K562 (cell line): ENCODE measurements around the gene SLC8A2. TPM values are rescaled to one million over a fixed set of nuclear protein-coding genes. Genes with fewer than 3 reads are reported as not detected.

Experiments
- CBFA2T2 ChIP-seq: fragments of 450-650 bp; conservative IDR thresholded peaks from 2 replicates; pipeline ENCODE4 v1.6.1; 2017; ENCODE audit warnings: mild to moderate bottlenecking
- CBFB ChIP-seq: sonication (generic); formaldehyde crosslinking; IDR thresholded peaks from 2 replicates; pipeline ENCODE4 v1.4.0; 2020; ENCODE audit warnings: mild to moderate bottlenecking, missing genetic modification reagents
- CREBBP ChIP-seq: IDR thresholded peaks from one replicate; pipeline ENCODE4 v1.6.1; 2012; ENCODE audit warnings: low read depth, mild to moderate bottlenecking, control low read depth, inconsistent platforms, low read length
- DPF2 ChIP-seq: fragments of 450-650 bp; IDR thresholded peaks from 2 replicates; pipeline ENCODE4 v1.6.1; 2016
- ESRRB ChIP-seq: fragments of 250-450 bp; sonication (Bioruptor Pico); IDR thresholded peaks from 2 replicates; pipeline ENCODE4 v1.5.0; 2020; ENCODE audit warnings: mild to moderate bottlenecking, moderate library complexity, borderline replicate concordance
- HNRNPH1 ChIP-seq: fragments of 200-400 bp; formaldehyde crosslinking; optimal IDR thresholded peaks from 2 replicates; pipeline ENCODE3; 2017; ENCODE audit warnings: low read depth, mild to moderate bottlenecking, low read length, moderate library complexity
- MCM3 ChIP-seq: fragments of 450-650 bp; IDR thresholded peaks from 2 replicates; pipeline ENCODE4 v1.6.1; 2016
- MEF2A ChIP-seq: IDR thresholded peaks from 2 replicates; pipeline ENCODE4 v1.6.1; 2011; ENCODE audit warnings: low read depth, mild to moderate bottlenecking, low read length, moderate library complexity; ENCODE audit not compliant: control insufficient read depth
- NCOA2 ChIP-seq, 2 experiments: fragments of 450-650 bp; IDR thresholded peaks; 2 replicates each; pipeline ENCODE4 v1.6.1; 2018; ENCODE audit warnings: mild to moderate bottlenecking in 2 of 2, moderate library complexity in 1 of 2; ENCODE audit not compliant: partially characterized antibody in 2 of 2
- NFRKB ChIP-seq: fragments of 450-650 bp; IDR thresholded peaks from 2 replicates; pipeline ENCODE4 v1.6.1; 2016; ENCODE audit warnings: low read depth
- PHB2 ChIP-seq: fragments of 450-650 bp; IDR thresholded peaks from 2 replicates; pipeline ENCODE4 v1.6.1; 2017; ENCODE audit warnings: low read depth
- PHF20 ChIP-seq: fragments of 450-650 bp; IDR thresholded peaks from 2 replicates; pipeline ENCODE4 v1.6.1; 2018; ENCODE audit not compliant: partially characterized antibody
- SAFB2 ChIP-seq: fragments of 200-400 bp; formaldehyde crosslinking; IDR thresholded peaks from 2 replicates; pipeline ENCODE4 v1.6.1; 2018; ENCODE audit warnings: borderline replicate concordance, low read length, low read depth, moderate library complexity; ENCODE audit not compliant: severe bottlenecking
- SAP30 ChIP-seq: fragments of 200-600 bp; sonication (generic); IDR thresholded peaks from 2 replicates; pipeline ENCODE4 v1.6.1; 2012; ENCODE audit warnings: borderline replicate concordance, low read depth, mild to moderate bottlenecking, moderate library complexity, low read length, control low read depth, inconsistent platforms; ENCODE audit not compliant: insufficient read depth, poor library complexity, severe bottlenecking
- SMAD3 ChIP-seq: fragments of 450-650 bp; formaldehyde crosslinking; conservative IDR thresholded peaks from 2 replicates; pipeline ENCODE4 v1.4.0; 2020; ENCODE audit warnings: mild to moderate bottlenecking
- TCF7L2 ChIP-seq: fragments of 150-350 bp; IDR thresholded peaks from 2 replicates; pipeline ENCODE4 v1.6.1; 2016; ENCODE audit warnings: low read depth, mild to moderate bottlenecking, low read length, moderate library complexity
- ZC3H11A ChIP-seq: IDR thresholded peaks from 2 replicates; pipeline ENCODE4 v1.6.1; 2012; ENCODE audit warnings: low read depth, low read length, improper control_type of control experiment
- ZNF140 ChIP-seq: fragments of 250-450 bp; sonication (Bioruptor Pico); IDR thresholded peaks from 2 replicates; pipeline ENCODE4 v1.8.0; 2021; ENCODE audit warnings: moderate library complexity, mild to moderate bottlenecking, inconsistent platforms
- ZNF146 ChIP-seq: IDR thresholded peaks from one replicate; pipeline ENCODE4 v1.6.1; 2018; ENCODE audit warnings: missing compliant biosample characterization; ENCODE audit not compliant: unreplicated experiment
- ZNF165 ChIP-seq: fragments of 250-450 bp; sonication (Bioruptor Pico); IDR thresholded peaks from 2 replicates; pipeline ENCODE4 v1.4.0; 2020; ENCODE audit warnings: borderline replicate concordance
- ZNF274 ChIP-seq: IDR thresholded peaks from 2 replicates; pipeline ENCODE4 v1.6.1; 2011; ENCODE audit warnings: low read depth, mild to moderate bottlenecking, low read length, moderate library complexity, borderline replicate concordance
- ZNF282 ChIP-seq: sonication (generic); formaldehyde crosslinking; IDR thresholded peaks from 2 replicates; pipeline ENCODE4 v1.8.1; 2023; ENCODE audit warnings: missing genetic modification reagents
- ZNF311 ChIP-seq: fragments of 250-450 bp; sonication (Bioruptor Pico); IDR thresholded peaks from 2 replicates; pipeline ENCODE4 v1.4.0; 2020; ENCODE audit warnings: mild to moderate bottlenecking, moderate library complexity
- ZNF561 ChIP-seq: fragments of 450-650 bp; formaldehyde crosslinking; conservative IDR thresholded peaks from 2 replicates; pipeline ENCODE4 v1.4.0; 2020; ENCODE audit warnings: mild to moderate bottlenecking, moderate library complexity
- ZNF695 ChIP-seq: fragments of 450-650 bp; formaldehyde crosslinking; IDR thresholded peaks from 2 replicates; pipeline ENCODE4 v1.4.0; 2020; ENCODE audit warnings: mild to moderate bottlenecking, moderate library complexity
- ZZZ3 ChIP-seq: fragments of 450-650 bp; IDR thresholded peaks from 2 replicates; pipeline ENCODE4 v1.6.1; 2016; ENCODE audit warnings: antibody characterized with exemption, mild to moderate bottlenecking, moderate library complexity
- polyA plus RNA-seq, 8 experiments: library from polyadenylated mRNA; depleted of rRNA in 4 of 8; stranded (reverse) in 5 of 8; unstranded in 3 of 8; fragments of >200 nt; fragmentation: Nextera tagmentation in 2 of 8; fragmentation: Illumina TruSeq in 1 of 8; extraction: Ambion mirVana in 2 of 8; extraction: Trizol in 1 of 8; gene quantifications; 2 replicates each; pipeline versions ENCODE4 v1.2.1 to v1.2.3, GENCODE V29; 2011 to 2014; ENCODE audit warnings: inconsistent platforms in 1 of 8, missing spikeins in 1 of 8
- total RNA-seq, 7 experiments: library from RNA; depleted of rRNA in 6 of 7; stranded (reverse); fragments of >200 nt in 6 of 7; fragmentation: Illumina TruSeq in 2 of 7; extraction: Trizol in 2 of 7; gene quantifications; 2 replicates each; pipeline versions ENCODE4 v1.2.1 to v1.2.3, GENCODE V29; 2011 to 2021; ENCODE audit warnings: low replicate concordance in 1 of 7
- TF ChIP-seq, protein P1 (sequence below), 2 experiments: IDR thresholded peaks; 2 replicates each; pipeline ENCODE4 v1.6.1; 2011; ENCODE audit warnings: borderline replicate concordance in 1 of 2, control low read depth in 1 of 2, low read depth in 1 of 2, low read length in 1 of 2, mild to moderate bottlenecking in 1 of 2, mixed read lengths in 1 of 2, moderate library complexity in 1 of 2; ENCODE audit not compliant: insufficient read depth in 1 of 2, insufficient read length in 1 of 2, poor library complexity in 1 of 2, severe bottlenecking in 1 of 2; ENCODE audit errors: extremely low read depth in 1 of 2
- TF ChIP-seq, protein P2 (sequence below): fragments of 250-450 bp; sonication (Bioruptor Pico); IDR thresholded peaks from 2 replicates; pipeline ENCODE4 v1.4.0; 2020; ENCODE audit warnings: mild to moderate bottlenecking

SLC8A2 gene
- total and polyA plus RNA-seq, 9 of the 15 experiments (the other 6 are each of a cell fraction or from before 2014, with no cell fraction given): 0.07 to 0.66 (median 0.24) TPM; not detected in 3

DNA sequence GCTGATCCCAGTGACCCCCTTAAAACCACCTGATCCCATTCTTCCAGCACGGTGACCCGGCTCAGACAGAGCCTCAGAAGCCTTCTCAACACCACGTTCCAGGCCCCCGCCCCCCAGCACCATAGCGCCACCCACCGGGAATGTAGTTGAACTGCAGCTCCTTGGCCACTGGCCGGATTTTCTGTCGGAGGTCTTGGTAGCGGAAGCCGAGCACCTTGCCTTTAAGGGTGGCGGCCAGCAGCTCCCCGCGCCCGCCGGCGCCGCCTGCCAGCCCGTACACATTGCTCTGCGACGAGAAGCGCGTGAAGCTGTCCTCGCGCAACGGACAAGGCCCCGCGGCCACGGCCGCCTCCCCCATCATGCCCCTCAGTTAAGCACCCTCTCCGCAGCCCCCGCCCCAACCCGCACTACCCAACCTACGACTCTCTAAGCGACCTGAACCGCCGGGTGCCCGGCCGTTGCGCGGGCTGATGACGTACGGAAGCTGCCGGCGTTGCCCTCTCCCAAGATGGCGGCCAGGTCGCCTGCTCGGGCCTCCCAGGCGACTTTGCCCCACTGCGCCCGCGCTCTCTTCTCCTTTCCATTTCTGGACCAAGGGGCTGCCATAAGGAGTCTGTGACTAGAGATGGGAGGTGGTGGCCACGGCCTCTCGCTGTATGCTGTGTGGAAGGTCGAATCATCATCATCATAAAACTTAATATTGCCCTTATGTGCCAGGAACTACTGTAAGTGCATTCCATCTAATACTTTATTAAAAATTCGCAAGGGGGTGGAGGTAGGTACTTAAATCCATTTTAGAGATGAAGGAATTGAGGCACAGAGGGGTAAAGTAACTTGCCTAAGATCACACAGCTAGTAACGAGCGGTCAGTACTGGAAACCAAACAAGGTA, 12.4 kb upstream of the SLC8A2 start, which contains the start of gene KPTN (continued):
- no peak for TF ChIP-seq ZNF165 (CRISPR knock-in tag)
- no peak for TF ChIP-seq ZNF561 (CRISPR knock-in tag)
- no peak; the same call in 1 of the 2 replicates for TF ChIP-seq PHB2
- peak; percentile 86 for TF ChIP-seq PHF20
- TF ChIP-seq ESRRB (CRISPR knock-in tag): no peak
- TF ChIP-seq, protein P1, sequence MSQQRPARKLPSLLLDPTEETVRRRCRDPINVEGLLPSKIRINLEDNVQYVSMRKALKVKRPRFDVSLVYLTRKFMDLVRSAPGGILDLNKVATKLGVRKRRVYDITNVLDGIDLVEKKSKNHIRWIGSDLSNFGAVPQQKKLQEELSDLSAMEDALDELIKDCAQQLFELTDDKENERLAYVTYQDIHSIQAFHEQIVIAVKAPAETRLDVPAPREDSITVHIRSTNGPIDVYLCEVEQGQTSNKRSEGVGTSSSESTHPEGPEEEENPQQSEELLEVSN (IDR thresholded peaks at IDR 0.05; ENCODE audit: borderline replicate concordance in 1 of 2, extremely low read depth in 1 of 2, insufficient read depth in 1 of 2, insufficient read length in 1 of 2, low read depth in 1 of 2, low read length in 1 of 2, poor library complexity in 1 of 2, severe bottlenecking in 1 of 2): no peak
- TF ChIP-seq DPF2: 0 out of 2 replicates have a peak, but pooled peaks have one; percentile 28
- TF ChIP-seq MCM3: no peak
- TF ChIP-seq TCF7L2: no peak
- no peak for TF ChIP-seq SAFB2
- TF ChIP-seq ZNF146 (CRISPR knock-in tag): no peak
- TF ChIP-seq ZNF311 (CRISPR knock-in tag): 0 out of 2 replicates have a peak, but pooled peaks have one; percentile 13
- peak; percentile 99 for TF ChIP-seq NFRKB
- TF ChIP-seq SMAD3 (CRISPR knock-in tag): no peak
- TF ChIP-seq ZNF695 (CRISPR knock-in tag): no peak
- TF ChIP-seq HNRNPH1: no peak
- no peak for TF ChIP-seq ZNF282 (CRISPR knock-in tag)
- TF ChIP-seq CREBBP: no peak
- peak; percentile 19; the same call in 1 of the 2 replicates for TF ChIP-seq CBFA2T2
- no peak for TF ChIP-seq ZZZ3
- no peak for TF ChIP-seq ZNF274
- no peak; the same call in 1 of the 2 replicates for TF ChIP-seq ZC3H11A
- TF ChIP-seq NCOA2 (IDR thresholded peaks at IDR 0.05; ENCODE audit: partially characterized antibody in 2 of 2): no peak
- TF ChIP-seq, protein P2, sequence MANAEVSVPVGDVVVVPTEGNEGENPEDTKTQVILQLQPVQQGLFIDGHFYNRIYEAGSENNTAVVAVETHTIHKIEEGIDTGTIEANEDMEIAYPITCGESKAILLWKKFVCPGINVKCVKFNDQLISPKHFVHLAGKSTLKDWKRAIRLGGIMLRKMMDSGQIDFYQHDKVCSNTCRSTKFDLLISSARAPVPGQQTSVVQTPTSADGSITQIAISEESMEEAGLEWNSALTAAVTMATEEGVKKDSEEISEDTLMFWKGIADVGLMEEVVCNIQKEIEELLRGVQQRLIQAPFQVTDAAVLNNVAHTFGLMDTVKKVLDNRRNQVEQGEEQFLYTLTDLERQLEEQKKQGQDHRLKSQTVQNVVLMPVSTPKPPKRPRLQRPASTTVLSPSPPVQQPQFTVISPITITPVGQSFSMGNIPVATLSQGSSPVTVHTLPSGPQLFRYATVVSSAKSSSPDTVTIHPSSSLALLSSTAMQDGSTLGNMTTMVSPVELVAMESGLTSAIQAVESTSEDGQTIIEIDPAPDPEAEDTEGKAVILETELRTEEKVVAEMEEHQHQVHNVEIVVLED (CRISPR knock-in tag): peak; percentile 70
- no peak for TF ChIP-seq ZNF140 (CRISPR knock-in tag)
- no peak for TF ChIP-seq MEF2A
- no peak for TF ChIP-seq CBFB
- peak; percentile 61 for TF ChIP-seq SAP30
